ENCODE data around the gene PHACTR1.
A peak's percentile ranks its signal among the peaks of the same experiment; 100 is the strongest.

PHACTR1 gene

DNA sequence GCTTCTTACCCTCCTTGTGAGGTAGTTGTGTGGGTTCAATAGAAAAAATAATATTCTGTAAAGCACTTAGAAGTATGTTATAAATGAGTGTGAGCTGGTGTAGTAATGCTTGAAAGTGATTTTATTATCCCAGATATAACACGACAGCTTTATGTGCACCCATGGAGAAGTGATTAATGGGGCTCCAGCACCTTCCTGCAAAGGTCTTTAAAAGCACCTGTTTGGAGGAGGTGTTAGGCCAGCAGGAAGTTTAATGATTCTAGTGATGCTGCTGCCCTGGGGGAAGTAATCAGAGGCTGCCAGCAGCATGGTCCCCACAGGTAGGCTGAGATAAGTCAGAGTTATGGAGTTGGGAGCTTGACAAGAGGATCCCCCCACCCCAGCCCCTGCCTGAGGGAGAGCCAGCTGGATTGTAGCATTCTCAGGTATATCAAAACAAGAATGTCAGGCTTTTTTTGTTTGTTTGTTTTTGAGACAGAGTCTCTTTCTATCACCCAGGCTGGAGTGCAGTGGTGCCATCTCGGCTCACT, 166.3 kb downstream of the PHACTR1 start:
- H3K4me3 ChIP-seq (ENCODE audit: low read length): no peak overlapping the region
- TF ChIP-seq, protein P1, sequence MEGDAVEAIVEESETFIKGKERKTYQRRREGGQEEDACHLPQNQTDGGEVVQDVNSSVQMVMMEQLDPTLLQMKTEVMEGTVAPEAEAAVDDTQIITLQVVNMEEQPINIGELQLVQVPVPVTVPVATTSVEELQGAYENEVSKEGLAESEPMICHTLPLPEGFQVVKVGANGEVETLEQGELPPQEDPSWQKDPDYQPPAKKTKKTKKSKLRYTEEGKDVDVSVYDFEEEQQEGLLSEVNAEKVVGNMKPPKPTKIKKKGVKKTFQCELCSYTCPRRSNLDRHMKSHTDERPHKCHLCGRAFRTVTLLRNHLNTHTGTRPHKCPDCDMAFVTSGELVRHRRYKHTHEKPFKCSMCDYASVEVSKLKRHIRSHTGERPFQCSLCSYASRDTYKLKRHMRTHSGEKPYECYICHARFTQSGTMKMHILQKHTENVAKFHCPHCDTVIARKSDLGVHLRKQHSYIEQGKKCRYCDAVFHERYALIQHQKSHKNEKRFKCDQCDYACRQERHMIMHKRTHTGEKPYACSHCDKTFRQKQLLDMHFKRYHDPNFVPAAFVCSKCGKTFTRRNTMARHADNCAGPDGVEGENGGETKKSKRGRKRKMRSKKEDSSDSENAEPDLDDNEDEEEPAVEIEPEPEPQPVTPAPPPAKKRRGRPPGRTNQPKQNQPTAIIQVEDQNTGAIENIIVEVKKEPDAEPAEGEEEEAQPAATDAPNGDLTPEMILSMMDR (conservative IDR thresholded peaks at IDR 0.05; ENCODE audit: low read depth, low read length): no peak
- DNase-seq (ENCODE audit: low read depth): no peak

DNA sequence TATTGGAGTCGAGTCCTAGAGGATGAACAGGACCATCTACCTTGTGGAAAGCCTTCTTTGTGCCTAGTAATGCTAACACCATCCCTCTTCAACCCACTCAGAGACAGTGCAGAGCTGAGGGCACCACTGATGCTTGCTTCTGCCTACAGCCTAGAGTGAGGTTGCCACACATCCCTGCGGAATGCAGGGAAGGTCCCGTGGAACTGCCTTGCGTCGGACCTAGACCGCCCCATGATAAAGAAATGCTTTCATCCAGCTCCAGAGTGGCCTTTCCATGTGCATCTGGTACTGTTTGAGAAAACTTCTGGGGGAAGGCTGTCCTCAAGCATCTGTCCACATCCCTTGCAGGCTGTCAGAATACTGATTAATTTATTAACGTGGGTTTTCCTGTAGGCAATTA, 168.4 kb downstream of the PHACTR1 start:
- no peak for DNase-seq (ENCODE audit: low read depth)
- H3K4me3 ChIP-seq (ENCODE audit: low read length): no peak overlapping the region
- TF ChIP-seq, protein P1 (conservative IDR thresholded peaks at IDR 0.05; ENCODE audit: low read depth, low read length): no peak

DNA sequence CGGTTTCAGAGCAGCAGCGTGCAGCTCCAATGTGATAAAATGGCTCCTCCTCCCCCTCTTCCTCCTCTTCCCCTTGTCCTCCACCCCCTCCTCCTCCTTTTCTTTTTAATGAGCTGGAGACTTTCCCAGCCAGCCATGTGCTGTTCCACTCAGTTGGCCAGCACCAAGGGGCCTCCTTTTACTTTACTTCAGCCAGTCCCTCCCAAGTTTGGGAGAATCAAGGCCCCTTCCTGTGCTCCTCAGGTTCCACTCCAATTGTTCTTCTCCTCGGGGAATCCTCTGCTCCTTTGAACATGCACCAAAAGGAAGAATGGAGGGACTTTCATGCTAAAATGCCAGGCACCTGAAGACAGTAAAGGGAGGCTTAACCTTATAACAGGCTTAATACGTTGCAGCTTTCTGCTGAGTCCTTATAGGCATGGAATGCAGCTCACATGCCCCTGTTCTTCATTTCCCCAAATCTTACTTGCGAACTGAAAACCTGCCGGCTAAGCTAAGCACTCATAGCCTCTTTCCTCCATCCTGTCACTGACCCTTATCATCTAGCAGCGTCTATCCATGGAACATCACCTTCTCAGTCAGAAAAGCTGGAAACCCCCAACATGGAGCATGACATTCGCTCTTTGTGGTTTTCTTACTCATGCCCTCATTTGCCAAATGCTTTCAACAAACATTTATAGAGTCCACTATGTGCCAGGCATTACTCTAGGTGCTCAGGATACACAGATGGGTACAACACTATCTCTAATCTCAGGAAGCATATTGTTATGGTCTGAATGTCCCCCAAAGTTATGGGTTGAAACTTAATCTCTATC, 170.6 kb downstream of the PHACTR1 start:
- H3K4me3 ChIP-seq (ENCODE audit: low read length): no peak overlapping the region
- TF ChIP-seq, protein P1 (conservative IDR thresholded peaks at IDR 0.05; ENCODE audit: low read depth, low read length): no peak
- DNase-seq (ENCODE audit: low read depth): peak; percentile 22

DNA sequence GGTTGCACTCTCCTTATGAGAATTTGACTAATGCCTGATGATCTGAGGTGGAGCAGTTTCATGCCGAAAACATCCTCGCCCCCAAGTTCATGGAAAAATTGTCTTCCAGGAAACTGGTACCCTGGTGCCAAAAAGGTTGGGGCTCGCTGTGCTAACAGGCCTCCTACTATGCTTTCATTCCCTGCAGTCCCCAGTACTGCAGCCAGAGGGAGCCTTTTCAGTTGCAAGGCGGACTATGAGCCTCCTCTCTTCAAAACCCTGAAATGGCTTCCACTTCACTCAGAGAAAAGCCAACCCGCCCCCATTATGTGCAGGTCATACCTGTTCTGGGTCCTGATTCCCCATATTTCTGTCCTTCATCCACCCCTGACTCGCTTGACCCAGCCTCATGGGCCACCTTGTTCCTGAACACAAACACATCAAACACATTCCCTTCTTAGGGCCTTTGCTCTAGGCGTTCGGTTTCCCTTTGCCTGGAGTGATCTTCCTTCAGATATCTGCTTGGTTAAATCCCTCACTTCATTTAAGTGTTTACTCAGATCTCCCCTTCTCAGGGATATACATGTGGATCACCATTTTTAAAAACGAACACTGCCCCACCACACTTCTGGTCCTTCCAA, 173.7 kb downstream of the PHACTR1 start:
- no peak overlapping the region for H3K4me3 ChIP-seq (ENCODE audit: low read length)
- TF ChIP-seq, protein P1 (conservative IDR thresholded peaks at IDR 0.05; ENCODE audit: low read depth, low read length): peak; percentile 56
- DNase-seq (ENCODE audit: low read depth): no peak

DNA sequence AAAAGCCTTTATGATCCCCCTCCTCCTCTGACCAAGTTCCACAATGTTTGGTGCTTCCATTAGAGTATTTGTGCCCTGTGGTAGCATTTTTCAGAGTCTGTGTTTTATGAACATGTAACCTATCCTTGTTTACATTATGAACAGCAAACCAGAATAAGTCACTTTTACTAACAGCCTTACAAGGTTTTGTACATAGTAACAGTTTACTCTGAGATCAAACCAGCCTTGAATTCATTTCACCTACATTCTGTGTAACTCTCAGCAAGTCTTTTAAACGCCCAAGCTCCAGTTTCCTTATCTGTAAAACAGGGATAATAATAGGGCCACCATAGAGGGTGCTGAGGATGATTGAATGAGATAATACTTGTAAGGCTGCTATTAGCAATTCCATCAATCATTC, 175.0 kb downstream of the PHACTR1 start:
- H3K4me3 ChIP-seq (ENCODE audit: low read length): no peak overlapping the region
- TF ChIP-seq, protein P1 (conservative IDR thresholded peaks at IDR 0.05; ENCODE audit: low read depth, low read length): no peak
- no peak for DNase-seq (ENCODE audit: low read depth)

DNA sequence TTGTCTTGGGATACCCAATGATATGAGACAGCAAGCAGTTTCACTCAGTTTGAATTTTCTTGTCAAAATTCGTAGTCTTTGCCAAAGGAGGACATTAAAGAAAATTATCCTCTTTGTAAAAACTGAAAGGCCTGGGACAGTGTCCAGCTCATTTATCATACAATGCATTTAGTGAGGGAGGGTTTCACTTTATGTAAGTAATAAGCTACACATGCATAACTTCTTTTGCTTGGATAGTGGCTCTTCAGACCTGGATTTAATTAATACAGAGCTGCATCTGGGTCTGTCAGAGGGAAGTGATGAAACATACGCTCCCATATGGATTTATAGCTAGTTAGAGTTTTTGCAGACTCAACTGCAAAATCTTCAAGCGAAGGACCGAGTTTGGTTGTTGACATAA, 175.6 kb downstream of the PHACTR1 start:
- TF ChIP-seq, protein P1 (conservative IDR thresholded peaks at IDR 0.05; ENCODE audit: low read depth, low read length): no peak
- H3K4me3 ChIP-seq (ENCODE audit: low read length): no peak overlapping the region
- no peak for DNase-seq (ENCODE audit: low read depth)
